ENCODE results near the gene CADPS2.

Gene CADPS2

DNA sequence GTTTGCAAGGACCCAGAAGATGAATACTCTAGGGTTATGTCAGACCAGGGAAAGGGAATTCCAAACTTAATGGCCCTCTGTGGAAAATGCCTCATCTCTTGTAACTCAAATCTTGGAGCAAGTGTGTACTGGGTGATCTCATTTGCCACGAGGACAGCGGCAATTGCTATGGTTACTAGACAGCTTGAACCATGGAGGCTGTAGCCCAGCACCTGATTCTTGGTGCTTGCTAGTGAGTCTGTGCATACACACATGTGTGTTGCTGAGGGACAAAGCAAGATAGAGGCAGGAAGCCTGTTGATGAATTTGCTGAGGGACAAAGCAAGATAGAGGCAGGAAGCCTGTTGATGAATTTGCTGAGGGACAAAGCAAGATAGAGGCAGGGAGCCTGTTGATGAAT lies 523.1 kb downstream of the CADPS2 start:
- DNase-seq (ENCODE audit: low read depth) = no peak

GRCh38 chr7:122362473-122362872 lies 523.8 kb downstream of the CADPS2 start:
- DNase-seq (ENCODE audit: low read depth) = no peak

DNA sequence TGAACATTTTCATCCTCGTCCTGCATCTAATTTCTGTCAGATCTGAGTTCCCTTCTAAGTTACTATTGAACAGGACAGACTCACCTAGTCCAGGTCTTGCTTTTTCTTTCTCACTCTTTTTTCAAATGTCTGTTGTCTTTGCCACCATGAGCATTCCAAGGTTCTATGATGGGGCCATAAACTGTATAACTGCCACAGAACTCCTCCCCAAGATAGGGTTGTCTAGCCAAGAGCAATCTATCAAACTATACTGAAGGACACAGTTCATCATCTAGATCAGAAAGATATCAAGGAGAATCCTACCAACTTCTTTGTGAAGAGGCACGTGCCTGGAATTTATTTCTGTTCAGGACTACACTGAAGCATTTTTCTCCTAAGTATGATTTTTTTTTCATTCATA lies 531.6 kb downstream of the CADPS2 start:
- DNase-seq (ENCODE audit: low read depth) = no peak

GRCh38 chr7:122352454-122352853 lies 533.8 kb downstream of the CADPS2 start:
- no peak for DNase-seq (ENCODE audit: low read depth)

- no peak for DNase-seq (ENCODE audit: low read depth)
Observed at GRCh38 chr7:122350701-122351100, 535.6 kb downstream of the CADPS2 start.

GRCh38 chr7:122344303-122344620 lies 542.0 kb downstream of the CADPS2 start:
- DNase-seq (ENCODE audit: low read depth) = no peak

DNA sequence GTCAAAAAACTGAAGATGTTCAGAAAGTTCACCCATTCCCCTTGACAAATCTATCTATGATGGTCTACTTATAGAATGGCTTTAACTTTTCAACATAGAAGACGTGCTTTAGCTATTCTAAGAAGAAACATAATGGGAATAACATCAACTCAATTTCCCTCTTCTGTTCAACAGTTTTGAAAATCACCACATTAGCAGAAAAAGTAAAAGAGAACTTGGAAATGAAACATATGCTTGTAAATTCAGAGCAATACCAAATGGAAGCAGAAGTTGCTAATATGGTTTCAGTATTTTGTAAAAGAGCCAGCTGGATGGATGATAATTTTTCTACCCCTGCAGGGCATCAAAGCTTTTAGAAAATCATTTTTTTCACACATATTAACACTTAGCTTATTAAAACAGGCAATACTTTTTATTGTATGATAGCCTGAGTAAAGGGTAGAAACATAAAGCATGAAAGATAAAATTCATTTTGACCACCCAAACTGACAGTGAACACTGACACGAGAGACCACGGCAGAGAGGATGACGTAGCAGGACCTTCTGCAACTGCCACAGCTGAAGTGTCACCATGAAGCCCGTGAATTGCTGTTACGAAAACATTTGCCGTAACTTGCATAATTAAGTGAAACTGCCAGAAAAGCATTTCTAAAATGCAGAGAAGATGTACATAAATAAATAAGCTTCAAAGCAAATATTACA lies 542.5 kb downstream of the CADPS2 start:
- DNase-seq (ENCODE audit: low read depth) = no peak

DNA sequence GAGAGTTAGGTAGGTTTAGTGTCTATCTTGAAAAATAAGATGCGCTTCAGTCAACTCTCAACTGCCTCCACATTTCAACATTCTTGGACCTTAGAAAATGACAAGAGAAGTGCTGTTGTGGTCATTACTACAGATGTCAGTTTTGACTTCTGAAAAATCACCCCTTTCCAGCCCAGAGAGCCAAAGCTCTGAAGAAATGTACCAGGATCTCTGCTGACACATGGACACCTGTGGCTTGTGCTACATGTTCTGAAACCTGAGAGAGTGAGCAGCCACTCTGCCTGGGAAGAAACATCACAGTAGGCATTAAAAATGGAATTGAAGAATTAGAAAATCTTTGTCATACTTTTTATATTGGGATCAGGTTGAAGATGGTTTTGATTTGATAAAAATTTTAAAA lies 545.8 kb downstream of the CADPS2 start:
- DNase-seq (ENCODE audit: low read depth) = no peak

DNA sequence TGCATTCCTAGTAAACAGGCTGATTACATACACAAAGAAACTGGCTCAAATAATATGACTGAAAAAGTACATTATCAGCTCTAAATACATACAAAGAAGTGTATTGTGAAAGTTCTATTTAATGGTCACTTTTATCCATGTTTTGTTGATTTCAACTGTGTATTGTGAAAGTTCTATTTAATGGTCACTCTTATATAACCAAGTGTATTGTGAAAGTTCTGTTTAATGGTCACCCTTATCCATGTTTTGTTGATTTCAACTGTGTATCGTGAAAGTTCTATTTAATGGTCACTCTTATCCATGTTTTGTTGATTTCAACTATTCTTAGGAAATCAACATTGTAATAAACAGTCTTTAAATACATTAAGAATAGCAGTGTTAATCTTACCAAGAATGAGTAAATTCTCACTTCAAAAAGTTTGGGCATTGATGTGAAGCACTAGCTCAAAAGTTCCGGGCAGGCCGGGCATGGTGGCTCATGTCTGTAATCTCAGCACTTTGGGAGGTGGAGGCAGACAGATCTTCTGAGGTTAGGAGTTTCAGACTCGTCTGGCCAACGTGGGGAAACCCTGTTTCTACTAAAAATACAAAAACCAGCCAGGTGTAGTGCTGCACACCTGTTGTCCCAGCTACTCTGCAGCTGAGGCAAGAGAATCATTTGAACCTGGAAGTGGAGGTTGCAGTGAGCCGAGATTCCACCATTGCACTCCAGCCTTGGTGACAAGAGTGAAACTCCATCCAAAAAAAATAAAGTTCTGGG lies 546.9 kb downstream of the CADPS2 start:
- DNase-seq (ENCODE audit: low read depth) = no peak

- DNase-seq (ENCODE audit: low read depth) = no peak
Observed at GRCh38 chr7:122337011-122337410, 549.2 kb downstream of the CADPS2 start.

DNA sequence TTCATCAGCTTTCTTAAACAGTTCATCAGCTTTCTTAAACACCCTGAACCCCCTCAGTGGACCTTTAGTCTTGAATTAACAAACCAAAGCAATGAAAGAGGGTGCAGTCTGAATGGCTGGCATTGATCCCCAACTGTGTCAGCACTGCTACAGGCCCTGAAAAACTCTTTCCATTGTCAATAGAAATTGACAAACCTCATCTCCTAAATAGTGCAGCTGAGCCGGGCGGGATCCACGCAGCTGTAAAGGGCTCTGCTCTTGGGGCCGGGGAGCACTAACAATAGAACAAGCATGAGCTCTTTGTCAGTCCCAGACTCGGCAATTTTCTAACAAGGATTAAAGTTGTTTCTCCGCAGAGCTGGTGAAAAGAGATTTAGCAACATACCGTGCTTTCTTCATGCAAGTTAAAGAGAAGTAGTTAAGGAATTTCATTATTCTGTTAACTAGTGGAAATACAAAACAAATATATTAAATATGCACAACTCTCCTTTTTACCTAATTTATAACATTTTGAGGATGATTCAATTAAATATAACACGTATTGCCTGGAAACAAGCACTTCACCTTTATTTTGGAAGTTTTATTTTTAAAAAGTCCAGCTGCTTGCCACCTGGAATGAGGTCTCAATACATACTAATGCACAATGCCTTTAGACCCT lies 557.0 kb downstream of the CADPS2 start:
- no peak for DNase-seq (ENCODE audit: low read depth)

GRCh38 chr7:122327969-122328368 lies 558.3 kb downstream of the CADPS2 start:
- no peak for DNase-seq (ENCODE audit: low read depth)

GRCh38 chr7:122316467-122317388 lies 569.5 kb downstream of the CADPS2 start:
- DNase-seq (ENCODE audit: low read depth) = no peak

- DNase-seq (ENCODE audit: low read depth) = no peak
Observed at GRCh38 chr7:122315507-122316466, 570.5 kb downstream of the CADPS2 start.

DNA sequence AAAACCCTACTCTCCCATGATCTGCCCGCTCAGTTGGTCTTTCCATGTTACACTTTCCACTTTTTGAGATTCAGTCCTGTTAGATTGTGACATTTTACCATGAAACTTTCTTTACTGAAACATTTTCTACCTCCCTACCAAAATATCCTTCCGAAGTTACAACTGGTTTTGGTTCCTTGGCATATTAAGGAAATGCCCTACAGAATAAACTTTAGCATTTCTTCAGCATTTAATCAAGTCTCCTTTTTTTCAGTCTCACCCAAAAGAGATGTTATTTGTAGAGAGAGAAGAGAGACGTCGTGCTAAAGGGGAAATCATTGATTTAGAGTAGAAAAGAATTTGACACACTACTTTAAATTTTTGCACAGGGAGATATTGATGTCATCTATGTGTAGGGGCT lies 572.0 kb downstream of the CADPS2 start:
- no peak for DNase-seq (ENCODE audit: low read depth)

GRCh38 chr7:122312789-122313188 lies 573.5 kb downstream of the CADPS2 start:
- no peak for DNase-seq (ENCODE audit: low read depth)

DNA sequence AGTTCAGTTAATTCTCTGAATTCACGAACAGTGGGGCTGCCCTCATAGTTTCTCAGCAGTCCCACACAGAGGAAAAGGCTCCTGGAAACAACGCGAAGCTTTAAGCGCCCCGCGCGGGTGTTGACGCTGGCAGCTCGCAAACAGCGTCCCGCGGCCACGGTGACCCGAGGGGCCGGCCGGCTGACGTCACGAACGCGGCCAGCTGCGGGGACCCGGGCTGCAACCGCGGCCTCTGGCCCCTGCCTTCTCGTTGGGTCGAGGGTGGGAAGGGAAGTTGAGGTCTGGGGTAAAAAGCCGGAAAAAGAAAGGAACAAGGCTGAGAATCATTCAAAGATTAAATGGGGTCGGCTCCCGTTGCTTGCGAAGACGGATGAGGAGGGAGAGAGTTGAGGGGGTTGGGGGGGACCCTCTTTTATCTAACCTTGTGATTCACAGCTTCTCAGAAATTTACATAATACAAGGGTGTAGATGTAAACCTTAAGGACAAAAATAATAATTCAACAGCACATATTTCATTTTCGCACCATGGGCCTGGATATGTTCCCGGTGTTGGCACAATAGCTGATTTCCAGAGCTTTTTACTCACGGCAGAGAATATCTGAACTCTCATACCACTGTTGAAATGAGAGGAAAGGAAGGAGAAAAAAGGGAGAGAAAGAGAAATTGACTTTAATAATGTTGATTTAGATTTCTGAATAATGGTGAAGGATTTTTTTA lies 574.4 kb downstream of the CADPS2 start:
- no peak for DNase-seq (ENCODE audit: low read depth)

DNA sequence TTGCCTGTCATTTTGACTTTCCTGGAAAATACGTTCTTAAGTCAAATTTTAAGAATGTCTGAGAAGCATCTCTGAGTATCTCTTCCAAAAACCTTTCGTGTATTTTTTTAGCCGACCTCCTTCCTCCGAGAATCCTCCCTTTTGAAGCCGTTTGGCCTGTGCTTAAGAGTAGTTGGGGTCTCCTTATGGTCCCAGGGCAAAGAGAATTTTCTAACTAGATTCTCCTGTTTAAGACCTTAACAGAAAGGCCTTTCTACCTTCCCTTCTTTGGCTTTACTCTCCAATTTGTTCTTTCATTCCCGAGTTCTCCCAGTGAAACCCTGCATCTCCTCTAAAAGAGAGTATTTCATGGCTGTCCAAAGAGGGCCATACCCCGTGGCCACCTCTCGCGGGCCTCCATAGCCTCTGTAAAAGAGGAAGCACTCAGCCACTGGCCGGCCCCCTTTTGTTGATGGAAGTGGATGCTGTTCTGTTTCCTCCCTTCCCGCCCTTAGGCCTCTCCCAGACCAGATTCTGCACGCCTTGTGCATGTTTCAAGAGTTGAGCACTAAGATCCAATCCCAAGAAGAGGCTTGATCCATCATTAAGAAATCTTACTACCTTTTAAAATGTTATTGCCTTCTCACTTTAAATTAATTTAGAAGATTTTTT lies 575.1 kb downstream of the CADPS2 start:
- DNase-seq (ENCODE audit: low read depth) = no peak

DNA sequence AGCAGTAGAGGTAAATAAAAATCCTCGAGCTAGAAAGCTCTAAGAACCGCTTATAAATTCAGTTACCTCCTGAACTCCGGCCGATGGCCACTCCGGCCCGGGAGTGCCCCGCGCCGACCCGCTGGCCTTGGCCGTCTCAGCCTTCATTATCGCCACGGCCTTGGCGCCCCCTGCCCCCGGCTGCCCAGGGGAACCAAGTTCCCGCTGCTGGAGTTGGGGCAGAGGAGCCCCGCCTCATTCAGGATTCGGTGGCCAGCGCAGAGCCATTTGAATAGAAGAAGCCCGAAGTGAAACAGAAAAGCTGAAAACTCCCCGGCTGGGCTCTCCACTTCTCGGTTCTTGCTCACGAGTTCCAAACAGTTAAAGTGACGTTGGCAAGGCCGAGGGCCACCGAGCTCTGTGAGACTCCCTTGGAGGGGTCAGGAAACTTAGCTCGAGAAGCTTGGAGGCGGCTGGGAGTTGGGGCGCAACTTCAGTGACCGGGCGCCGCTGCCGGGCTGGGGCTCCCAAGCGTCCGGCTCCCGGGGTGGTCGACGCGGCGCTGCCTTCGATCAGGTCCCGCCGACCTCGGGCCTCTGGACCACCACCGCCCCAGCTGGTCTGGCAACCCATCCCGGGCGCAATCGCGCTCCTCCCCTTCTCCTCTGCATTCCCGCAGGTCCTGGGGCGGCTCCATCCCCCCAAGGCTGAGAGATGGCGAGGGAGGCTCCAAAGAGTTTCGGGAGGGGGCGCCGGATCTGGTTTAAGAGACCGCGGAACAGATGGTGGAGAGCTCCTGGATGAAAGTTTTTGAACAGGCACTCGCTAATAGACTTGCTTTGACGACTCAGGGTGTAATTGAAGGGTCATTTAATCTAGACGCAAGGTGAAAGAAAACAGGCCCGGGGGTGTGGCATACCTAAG lies 575.9 kb downstream of the CADPS2 start:
- DNase-seq (ENCODE audit: low read depth) = no peak

Data from fibroblast of the conjunctiva (primary cell).